ENCODE measurements around the gene AIRE.

AIRE gene

DNA sequence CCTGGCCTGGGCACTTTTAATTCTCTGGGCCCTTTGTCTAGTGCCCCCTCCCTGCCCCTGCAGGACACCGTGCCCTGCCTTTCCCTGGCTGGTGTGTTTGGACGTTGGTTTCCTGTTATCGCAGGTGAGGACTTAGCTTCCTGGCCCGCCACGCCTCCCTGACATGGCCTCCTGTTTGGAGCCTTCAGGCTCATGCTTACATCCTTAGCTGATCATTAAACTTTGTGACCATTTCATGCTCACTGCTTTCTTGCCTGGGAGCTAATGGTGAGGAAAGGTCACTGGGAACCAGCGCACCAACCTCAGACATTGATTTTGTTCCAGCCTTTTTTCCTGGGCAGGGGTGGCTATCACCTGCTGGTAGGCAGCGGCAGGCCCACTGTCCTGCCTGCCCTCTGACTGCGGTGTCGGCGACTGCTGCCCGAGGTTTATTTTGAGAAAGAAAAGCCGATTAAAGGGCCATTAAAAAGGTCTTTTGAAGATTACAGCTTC, 17.9 kb downstream of the AIRE start:
- no peak for DNase-seq (ENCODE audit: extremely low read depth, low read depth)
- no peak overlapping the region for H3K4me3 ChIP-seq (replicated peaks; ENCODE audit: low read depth, low read length)
- TF ChIP-seq, protein P1, sequence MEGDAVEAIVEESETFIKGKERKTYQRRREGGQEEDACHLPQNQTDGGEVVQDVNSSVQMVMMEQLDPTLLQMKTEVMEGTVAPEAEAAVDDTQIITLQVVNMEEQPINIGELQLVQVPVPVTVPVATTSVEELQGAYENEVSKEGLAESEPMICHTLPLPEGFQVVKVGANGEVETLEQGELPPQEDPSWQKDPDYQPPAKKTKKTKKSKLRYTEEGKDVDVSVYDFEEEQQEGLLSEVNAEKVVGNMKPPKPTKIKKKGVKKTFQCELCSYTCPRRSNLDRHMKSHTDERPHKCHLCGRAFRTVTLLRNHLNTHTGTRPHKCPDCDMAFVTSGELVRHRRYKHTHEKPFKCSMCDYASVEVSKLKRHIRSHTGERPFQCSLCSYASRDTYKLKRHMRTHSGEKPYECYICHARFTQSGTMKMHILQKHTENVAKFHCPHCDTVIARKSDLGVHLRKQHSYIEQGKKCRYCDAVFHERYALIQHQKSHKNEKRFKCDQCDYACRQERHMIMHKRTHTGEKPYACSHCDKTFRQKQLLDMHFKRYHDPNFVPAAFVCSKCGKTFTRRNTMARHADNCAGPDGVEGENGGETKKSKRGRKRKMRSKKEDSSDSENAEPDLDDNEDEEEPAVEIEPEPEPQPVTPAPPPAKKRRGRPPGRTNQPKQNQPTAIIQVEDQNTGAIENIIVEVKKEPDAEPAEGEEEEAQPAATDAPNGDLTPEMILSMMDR (IDR thresholded peaks at IDR 0.05; ENCODE audit: low read depth, low read length, missing control alignments): no peak

DNA sequence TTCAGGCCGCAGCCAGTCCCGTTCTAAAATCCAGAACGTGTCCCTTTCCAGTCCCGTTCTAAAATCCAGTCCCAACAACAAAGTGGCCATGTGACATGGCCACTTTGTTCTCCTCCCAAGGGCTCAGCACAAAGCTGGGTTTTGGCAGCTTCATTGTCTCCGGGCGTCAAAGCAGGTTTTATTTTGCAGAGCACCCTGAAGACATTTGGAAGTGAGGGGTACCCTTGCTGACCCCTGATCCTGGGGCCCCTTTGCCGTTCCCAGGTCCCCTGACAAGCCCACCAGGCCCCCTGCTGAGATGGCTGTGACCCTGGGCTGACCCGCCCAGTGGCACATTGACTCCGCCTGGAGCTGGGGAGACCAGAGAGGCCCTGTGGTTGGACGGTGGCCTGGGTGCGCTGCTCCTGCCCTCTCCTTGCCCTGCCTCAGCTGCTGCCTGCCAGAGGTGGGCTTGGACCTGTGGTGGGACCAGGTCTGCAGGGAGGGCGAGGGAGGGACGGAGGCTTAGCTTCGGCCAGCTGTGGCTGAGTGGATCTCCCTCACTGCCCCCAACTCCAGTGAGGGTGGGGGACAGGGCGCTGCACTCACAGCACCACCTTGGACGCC, 18.4 kb downstream of the AIRE start:
- TF ChIP-seq, protein P1 (IDR thresholded peaks at IDR 0.05; ENCODE audit: low read depth, low read length, missing control alignments): no peak
- H3K4me3 ChIP-seq (replicated peaks; ENCODE audit: low read depth, low read length): no peak overlapping the region
- no peak for DNase-seq (ENCODE audit: extremely low read depth, low read depth)

DNA sequence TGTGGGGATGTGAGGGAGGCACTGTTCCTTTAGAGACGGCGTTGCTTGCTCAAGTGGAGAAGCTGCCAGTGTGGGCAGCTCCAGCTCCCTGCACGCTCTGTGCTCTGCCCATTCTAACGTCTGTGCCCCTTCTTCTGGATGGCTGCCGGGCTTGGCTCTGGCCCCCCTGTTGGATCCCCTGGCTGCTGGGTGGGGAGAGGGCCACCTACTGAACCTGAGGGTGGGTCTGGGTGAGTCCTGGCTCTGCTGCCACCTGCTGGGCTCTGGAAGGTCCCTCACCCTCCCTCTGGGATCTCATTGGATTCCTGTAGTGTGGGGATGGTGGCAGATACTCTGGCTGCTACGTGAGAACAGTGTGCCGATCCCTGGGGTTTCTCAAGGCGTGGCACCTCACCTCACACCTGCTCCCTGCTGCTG, 19.2 kb downstream of the AIRE start:
- DNase-seq (ENCODE audit: extremely low read depth, low read depth): no peak
- TF ChIP-seq, protein P1 (IDR thresholded peaks at IDR 0.05; ENCODE audit: low read depth, low read length, missing control alignments): peak; percentile 85
- H3K4me3 ChIP-seq (replicated peaks; ENCODE audit: low read depth, low read length): no peak overlapping the region

DNA sequence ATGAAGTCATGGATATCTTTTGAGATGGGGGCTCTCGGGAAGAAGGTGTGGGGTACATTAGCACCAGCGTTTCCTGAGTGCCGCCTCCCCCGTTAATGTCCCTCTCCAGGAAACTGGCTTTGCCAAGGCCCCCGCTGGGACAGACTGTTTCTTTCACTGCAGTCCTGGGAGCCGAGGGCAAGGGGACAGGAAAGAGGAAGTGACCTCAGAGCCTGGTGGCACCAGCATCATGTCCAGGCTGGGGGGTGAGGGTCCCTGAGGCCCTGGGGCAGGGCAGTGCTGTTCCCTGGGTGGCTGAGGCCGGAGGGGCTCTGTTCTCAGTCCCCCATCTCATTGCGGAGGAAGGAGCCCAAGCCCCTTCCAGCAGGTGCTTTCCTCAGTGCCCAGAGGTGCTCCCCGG, 20.0 kb downstream of the AIRE start:
- no peak overlapping the region for H3K4me3 ChIP-seq (replicated peaks; ENCODE audit: low read depth, low read length)
- TF ChIP-seq, protein P1 (IDR thresholded peaks at IDR 0.05; ENCODE audit: low read depth, low read length, missing control alignments): no peak
- no peak for DNase-seq (ENCODE audit: extremely low read depth, low read depth)

DNA sequence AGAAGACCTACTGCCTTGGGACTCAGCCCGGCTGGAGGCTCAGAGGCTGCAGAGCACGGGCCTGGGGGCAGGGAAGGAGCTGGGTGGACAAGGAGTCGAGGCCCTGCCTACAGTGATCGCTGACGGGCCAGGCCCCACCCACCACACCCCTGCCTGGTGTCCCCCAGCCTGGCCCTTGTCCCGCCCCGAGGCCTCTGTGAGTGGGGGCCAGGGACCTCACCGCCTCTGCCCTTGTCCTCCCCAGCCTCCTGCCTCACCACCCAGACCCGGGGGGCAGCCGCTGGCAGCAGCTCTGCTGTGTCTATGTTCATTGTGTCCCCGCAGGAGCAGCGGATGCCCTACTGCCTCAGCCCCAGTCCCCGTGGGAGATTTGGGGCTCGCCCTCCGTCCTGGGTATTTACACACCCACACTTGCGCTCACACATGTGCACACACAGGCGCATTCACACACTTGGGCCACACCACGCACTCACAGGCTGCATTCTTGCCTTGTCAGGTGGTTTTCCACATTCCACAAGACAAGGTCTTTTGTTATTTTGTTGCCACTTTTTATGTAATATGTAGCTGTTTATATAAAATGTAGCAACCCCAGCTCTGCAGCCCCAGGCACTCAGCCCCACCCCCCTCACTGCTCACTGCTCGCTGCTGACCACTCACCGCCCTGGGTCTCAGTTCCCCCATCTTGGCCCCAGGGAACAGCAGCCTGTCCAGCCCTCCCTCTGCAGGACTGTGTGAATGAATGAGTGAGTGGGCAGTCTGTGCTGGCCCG, 21.4 kb downstream of the AIRE start:
- DNase-seq (ENCODE audit: extremely low read depth, low read depth): no peak
- no peak overlapping the region for H3K4me3 ChIP-seq (replicated peaks; ENCODE audit: low read depth, low read length)
- TF ChIP-seq, protein P1 (IDR thresholded peaks at IDR 0.05; ENCODE audit: low read depth, low read length, missing control alignments): no peak

DNA sequence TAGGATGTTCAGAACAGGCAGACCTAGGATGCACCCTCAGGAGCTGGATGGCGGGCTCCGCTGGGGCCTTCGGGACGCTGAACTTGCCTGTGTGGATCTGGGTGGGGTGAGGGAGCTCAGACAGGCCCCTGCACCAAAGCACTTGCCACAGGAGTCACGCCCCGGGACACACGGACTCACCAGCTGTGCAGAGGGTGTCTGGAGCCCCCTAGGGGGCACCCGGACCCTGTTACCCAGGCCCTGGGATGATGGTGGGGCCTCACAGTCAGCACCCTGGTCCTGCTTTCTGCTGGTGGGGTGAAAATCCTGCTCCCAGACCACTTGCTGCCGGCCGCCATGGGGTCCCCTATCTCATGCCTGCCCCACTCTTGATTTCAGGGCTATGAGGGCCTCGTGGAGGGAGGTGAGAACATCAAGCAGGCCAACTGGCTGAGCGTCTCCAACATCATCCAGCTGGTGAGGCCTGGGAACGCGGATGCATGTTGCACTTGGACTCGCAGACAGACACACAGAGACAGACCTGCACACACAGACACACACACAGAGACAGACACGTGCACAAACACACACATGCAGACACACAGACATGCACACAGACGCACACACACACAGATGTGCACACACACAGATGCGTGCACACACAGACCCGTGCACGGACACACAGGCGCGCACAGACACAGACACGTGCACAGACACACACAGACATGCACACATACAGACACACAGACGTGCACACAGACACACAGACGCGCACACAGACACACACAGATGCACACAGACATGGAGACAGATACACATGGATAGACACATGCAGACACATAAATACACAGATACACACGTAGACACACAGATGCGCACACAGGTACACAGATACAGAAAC, 25.2 kb downstream of the AIRE start:
- H3K4me3 ChIP-seq (replicated peaks; ENCODE audit: low read depth, low read length): no peak overlapping the region
- DNase-seq (ENCODE audit: extremely low read depth, low read depth): no peak
- TF ChIP-seq, protein P1 (IDR thresholded peaks at IDR 0.05; ENCODE audit: low read depth, low read length, missing control alignments): no peak
